ENCODE data around the gene PACS2. TPM values are rescaled to one million over a fixed set of nuclear protein-coding genes. Genes with fewer than 3 reads are reported as not detected.

Gene PACS2
- total and polyA plus RNA-seq, 2 donors (not counting 1 experiment from before 2014, with no cell fraction given) = 65.6 to 70.7 TPM

DNA sequence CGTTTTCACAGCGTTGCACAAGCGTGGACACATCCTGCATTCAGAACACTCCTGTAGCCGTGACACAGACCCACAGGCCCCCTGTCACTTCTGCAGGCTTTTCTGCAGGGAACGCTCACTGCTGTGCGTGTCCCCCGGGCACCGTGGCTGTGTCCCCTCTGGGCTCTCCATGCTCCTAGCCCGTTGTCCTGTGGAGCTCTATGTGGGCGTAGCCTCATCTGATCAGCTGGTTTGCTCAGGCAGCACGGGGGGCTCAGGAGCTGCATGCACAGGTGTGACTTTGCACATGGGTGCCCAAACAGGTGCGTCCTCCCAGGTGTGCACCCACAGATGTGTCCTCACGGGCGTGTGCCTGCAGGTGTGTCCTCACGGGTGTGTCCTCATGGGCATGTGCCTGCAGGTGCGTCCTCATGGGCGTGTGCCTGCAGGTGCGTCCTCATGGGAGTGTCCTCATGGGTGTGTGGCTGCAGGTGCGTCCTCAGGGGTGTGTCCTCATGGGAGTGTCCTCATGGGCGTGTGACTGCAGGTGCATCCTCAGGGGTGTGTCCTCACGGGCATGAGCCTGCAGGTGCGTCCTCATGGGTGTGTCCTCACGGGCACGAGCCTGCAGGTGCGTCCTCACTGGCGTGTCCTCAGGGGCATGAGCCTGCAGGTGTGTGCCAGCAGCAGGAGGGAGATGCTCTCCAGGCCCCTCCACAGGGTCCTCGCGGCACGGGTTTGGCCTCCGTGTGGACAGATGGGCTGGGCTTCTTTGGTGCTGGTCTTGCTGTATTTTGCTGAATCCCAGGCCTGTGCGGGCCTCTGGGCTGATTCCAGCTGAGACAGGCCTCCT, 122.6 kb downstream of the PACS2 start:
- no peak overlapping the region for H3K4me3 Mint-ChIP-seq
- peaks cover 85% of the 10 kb centered on the region for H3K79me2 ChIP-seq (ENCODE audit: control insufficient read depth, insufficient read depth, low read length)
- intact Hi-C loops (cut with micrococcal nuclease) = no loop called here
- 88% methylated on average over 30 of the region's 31 CpGs for WGBS (ENCODE audit: insufficient coverage)
- CTCF ChIA-PET = no interaction called here
- H3K9ac ChIP-seq (ENCODE audit: low read length) = no peak overlapping the region
- H3K27ac Mint-ChIP-seq = no peak overlapping the region
- DNase-seq = peak; percentile 46
- peaks cover 20% of the 10 kb centered on the region for H3K4me1 Mint-ChIP-seq
- no peaks in the 10 kb centered on the region for H3K27me3 Mint-ChIP-seq
- H3K27ac ChIP-seq (ENCODE audit: low read length in 2 of 2) = no peak overlapping the region
- no peaks in the 10 kb centered on the region for H3K27me3 ChIP-seq (replicated peaks in 1 of 4; ENCODE audit: control extremely low read depth in 1 of 4, control insufficient read depth in 3 of 4, insufficient read depth in 4 of 4, low read length in 3 of 4)
- H3K9me3 ChIP-seq (ENCODE audit: control extremely low read depth in 1 of 3, control insufficient read depth in 2 of 3, insufficient read depth in 1 of 3, low read length in 2 of 3) = peaks cover 0 to 11% (median 4%) of the 10 kb centered on the region in 3 donors
- H4K20me1 ChIP-seq (ENCODE audit: control insufficient read depth, insufficient read depth, low read length, poor library complexity, severe bottlenecking) = peaks cover 79% of the 10 kb centered on the region
- H3K4me1 ChIP-seq (ENCODE audit: control insufficient read depth in 2 of 2, insufficient read depth in 2 of 2, low read length in 2 of 2) = peaks cover 0 to 16% of the 10 kb centered on the region in 2 donors
- no peaks in the 10 kb centered on the region for H3K9me3 Mint-ChIP-seq (ENCODE audit: insufficient read depth)
- peaks cover 0 to 2% of the 10 kb centered on the region in 2 experiments for H3K36me3 ChIP-seq (replicated peaks in 1 of 2; ENCODE audit: control extremely low read depth in 1 of 2, control insufficient read depth in 1 of 2, extremely low read depth in 1 of 2, insufficient read depth in 2 of 2, low read length in 1 of 2)
- TF ChIP-seq, protein P1, sequence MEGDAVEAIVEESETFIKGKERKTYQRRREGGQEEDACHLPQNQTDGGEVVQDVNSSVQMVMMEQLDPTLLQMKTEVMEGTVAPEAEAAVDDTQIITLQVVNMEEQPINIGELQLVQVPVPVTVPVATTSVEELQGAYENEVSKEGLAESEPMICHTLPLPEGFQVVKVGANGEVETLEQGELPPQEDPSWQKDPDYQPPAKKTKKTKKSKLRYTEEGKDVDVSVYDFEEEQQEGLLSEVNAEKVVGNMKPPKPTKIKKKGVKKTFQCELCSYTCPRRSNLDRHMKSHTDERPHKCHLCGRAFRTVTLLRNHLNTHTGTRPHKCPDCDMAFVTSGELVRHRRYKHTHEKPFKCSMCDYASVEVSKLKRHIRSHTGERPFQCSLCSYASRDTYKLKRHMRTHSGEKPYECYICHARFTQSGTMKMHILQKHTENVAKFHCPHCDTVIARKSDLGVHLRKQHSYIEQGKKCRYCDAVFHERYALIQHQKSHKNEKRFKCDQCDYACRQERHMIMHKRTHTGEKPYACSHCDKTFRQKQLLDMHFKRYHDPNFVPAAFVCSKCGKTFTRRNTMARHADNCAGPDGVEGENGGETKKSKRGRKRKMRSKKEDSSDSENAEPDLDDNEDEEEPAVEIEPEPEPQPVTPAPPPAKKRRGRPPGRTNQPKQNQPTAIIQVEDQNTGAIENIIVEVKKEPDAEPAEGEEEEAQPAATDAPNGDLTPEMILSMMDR (IDR thresholded peaks at IDR 0.05) = no peak
- no peak for TF ChIP-seq EZH2 (IDR thresholded peaks at IDR 0.05; ENCODE audit: borderline replicate concordance, insufficient read depth, low read depth, low read length, poor library complexity, severe bottlenecking)
- no peak overlapping the region for H3K4me2 ChIP-seq (replicated peaks; ENCODE audit: low read depth, low read length, poor library complexity, severe bottlenecking)
- H3K4me3 ChIP-seq (ENCODE audit: control extremely low read depth in 1 of 5, extremely low read depth in 1 of 5, insufficient read depth in 1 of 5, low read depth in 2 of 5, low read length in 4 of 5) = no peak overlapping the region
- no peak overlapping the region for H2AFZ ChIP-seq (ENCODE audit: insufficient read depth, low read depth, low read length, poor library complexity, severe bottlenecking)
- ATAC-seq (ENCODE audit: low read depth) = no peak
- POLR2A ChIA-PET = interaction anchor here (0.8 kb wide), 1 partner anchor 97 kb away, joined by 3 read pairs; no protein-coding TSS in a partner anchor
